HepG2 (cell line): ENCODE measurements around the gene PIGC. TPM values are rescaled to one million over a fixed set of nuclear protein-coding genes. Genes with fewer than 3 reads are reported as not detected.
A peak's percentile ranks its signal among the peaks of the same experiment; 100 is the strongest.

ENCODE experiments used
- ATAC-seq: fragments of 200-7000 bp; cut with Tn5 transposase; 3 replicates; pipeline ENCODE4 v1.9.1; 2020; ENCODE audit warnings: mild to moderate bottlenecking, moderate library complexity
- BruUV-seq: library from RNA; stranded (reverse); fragments of 400-500 nt; replicated peaks from 2 replicates; lab custom pipeline; 2021; lab: Mats Ljungman, UMichigan
- CTCF ChIA-PET: fragments of 300-600 bp; formaldehyde crosslinking; extraction: SDS; loops from one replicate; lab custom pipeline; 2021; ENCODE audit warnings: low total read pairs, inconsistent platforms, low intra/inter-chr PET ratio; lab: Yijun Ruan, JAX
- POLR2A ChIA-PET: fragments of 350-600 bp; sonication (Branson Sonifier 250); formaldehyde crosslinking; loops from one replicate; lab custom pipeline; 2020; ENCODE audit warnings: antibody characterized with exemption, inconsistent platforms; lab: Yijun Ruan, JAX
- DNase-seq: peaks from one replicate; pipeline ENCODE4 v3.0.0-alpha.2; 2015; ENCODE audit warnings: low spot score
- FAIRE-seq: peaks from 3 replicates; lab custom pipeline; 2011; peaks lifted over from hg19 to GRCh38; lab: Jason Lieb, UNC
- H2AFZ ChIP-seq: one replicate; pipeline ENCODE4 v1.6.1; 2011; ENCODE audit warnings: low read length, inconsistent platforms
- H3K27ac ChIP-seq: fragments of 300-600 bp; 3 replicates; pipeline ENCODE4 v1.8.0; 2011; ENCODE audit warnings: mixed run types, mild to moderate bottlenecking, mixed read lengths, low read length, inconsistent platforms; ENCODE audit not compliant: insufficient read depth; ENCODE audit errors: extremely low read length
- H3K27me3 ChIP-seq, 2 experiments: fragments of 200-600 bp in 1 of 2; 2 replicates in 1 of 2; 3 replicates in 1 of 2; pipeline versions ENCODE4 v1.6.0 to v1.8.0; 2011; ENCODE audit warnings: low read length in 2 of 2, mild to moderate bottlenecking in 2 of 2, moderate library complexity in 2 of 2, inconsistent platforms in 1 of 2; ENCODE audit not compliant: insufficient read depth in 2 of 2, control insufficient read depth in 1 of 2
- H3K36me3 ChIP-seq, 2 experiments: fragments of 200-600 bp in 1 of 2; replicated peaks in 1 of 2; 2 replicates in 1 of 2; 3 replicates in 1 of 2; pipeline versions ENCODE4 v1.5.1 to v1.8.0; 2011; ENCODE audit warnings: low read length in 2 of 2, inconsistent platforms in 1 of 2; ENCODE audit not compliant: insufficient read depth in 2 of 2, control insufficient read depth in 1 of 2
- H3K4me1 ChIP-seq: 2 replicates; pipeline ENCODE4 v1.5.1; 2012; ENCODE audit warnings: low read length, inconsistent platforms; ENCODE audit not compliant: insufficient read depth
- H3K4me2 ChIP-seq: 2 replicates; pipeline ENCODE4 v1.6.0; 2011; ENCODE audit warnings: low read depth, low read length, inconsistent platforms
- H3K4me3 ChIP-seq, 3 experiments: fragments of 200-600 bp in 1 of 3; sonication (generic), shearing (Covaris generic) in 1 of 3; replicated peaks in 1 of 3; 2 replicates each; pipeline ENCODE4 v1.5.1; 2011 to 2016; ENCODE audit warnings: low read length in 3 of 3, inconsistent platforms in 2 of 3, low read depth in 2 of 3, mild to moderate bottlenecking in 2 of 3, control low read depth in 1 of 3, mixed read lengths in 1 of 3; ENCODE audit not compliant: insufficient read depth in 1 of 3
- H3K79me2 ChIP-seq: one replicate; pipeline ENCODE4 v1.6.1; 2011; ENCODE audit warnings: low read length, inconsistent platforms; ENCODE audit not compliant: insufficient read depth
- H3K9ac ChIP-seq: 2 replicates; pipeline ENCODE4 v1.6.0; 2011; ENCODE audit warnings: mild to moderate bottlenecking, low read depth, low read length, inconsistent platforms; ENCODE audit not compliant: insufficient read depth
- H3K9me3 ChIP-seq: 2 replicates; pipeline ENCODE4 v1.5.1; 2012; ENCODE audit warnings: mild to moderate bottlenecking, low read length
- H4K20me1 ChIP-seq: 2 replicates; pipeline ENCODE4 v1.6.0; 2011; ENCODE audit warnings: inconsistent platforms, mild to moderate bottlenecking, low read length, moderate library complexity; ENCODE audit not compliant: insufficient read depth
- CREB1 ChIP-seq, 2 experiments: fragments of 450-650 bp in 1 of 2; IDR thresholded peaks; 2 replicates each; pipeline ENCODE4 v1.6.1; 2016 to 2017; ENCODE audit warnings: control low read depth in 1 of 2, mild to moderate bottlenecking in 1 of 2, missing compliant biosample characterization in 1 of 2, missing genetic modification characterization in 1 of 2
- CREM ChIP-seq, 2 experiments: sonication (generic) in 1 of 2; formaldehyde crosslinking in 1 of 2; IDR thresholded peaks; 2 replicates each; pipeline versions ENCODE4 v1.4.0 to v1.6.1; 2016 to 2020; ENCODE audit warnings: antibody characterized with exemption in 1 of 2, mild to moderate bottlenecking in 1 of 2, missing genetic modification reagents in 1 of 2
- GATA4 ChIP-seq: sonication (generic); IDR thresholded peaks from 2 replicates; pipeline ENCODE4 v1.6.1; 2016; ENCODE audit warnings: antibody characterized with exemption, low read depth, borderline replicate concordance
- GATAD2A ChIP-seq: IDR thresholded peaks from 2 replicates; pipeline ENCODE4 v1.6.1; 2016
- GTF2F1 ChIP-seq: fragments of 150-350 bp; IDR thresholded peaks from 2 replicates; pipeline ENCODE4 v1.6.1; 2014; ENCODE audit warnings: low read length
- ISL2 ChIP-seq: sonication (generic); formaldehyde crosslinking; IDR thresholded peaks from 2 replicates; pipeline ENCODE4 v1.5.0; 2020; ENCODE audit warnings: missing genetic modification reagents
- MIXL1 ChIP-seq: IDR thresholded peaks from 2 replicates; pipeline ENCODE4 v1.6.1; 2016
- NBN ChIP-seq: fragments of 450-650 bp; conservative IDR thresholded peaks from 2 replicates; pipeline ENCODE4 v1.6.1; 2017
- PITX1 ChIP-seq: sonication (generic); formaldehyde crosslinking; IDR thresholded peaks from 2 replicates; pipeline ENCODE4 v1.5.1; 2020; ENCODE audit warnings: mild to moderate bottlenecking, missing genetic modification reagents
- RARA ChIP-seq: IDR thresholded peaks from 2 replicates; pipeline ENCODE4 v1.6.1; 2016; ENCODE audit warnings: missing genetic modification reagents, missing compliant biosample characterization
- REPIN1 ChIP-seq: sonication (generic); formaldehyde crosslinking; IDR thresholded peaks from 2 replicates; pipeline ENCODE4 v1.8.0; 2022; ENCODE audit warnings: missing genetic modification reagents, low read depth, mild to moderate bottlenecking, borderline replicate concordance
- SAP130 ChIP-seq: IDR thresholded peaks from 2 replicates; pipeline ENCODE4 v1.6.1; 2016; ENCODE audit warnings: low read depth
- SIX1 ChIP-seq: sonication (generic); formaldehyde crosslinking; IDR thresholded peaks from 2 replicates; pipeline ENCODE4 v1.4.0; 2020; ENCODE audit warnings: missing genetic modification reagents, borderline replicate concordance
- SP5 ChIP-seq: IDR thresholded peaks from 2 replicates; pipeline ENCODE4 v1.6.1; 2016; ENCODE audit warnings: low read depth, borderline replicate concordance
- SPEN ChIP-seq: sonication (generic); formaldehyde crosslinking; IDR thresholded peaks from 2 replicates; pipeline ENCODE4 v1.5.1; 2020; ENCODE audit warnings: low read depth, mild to moderate bottlenecking, missing genetic modification reagents
- TBX3 ChIP-seq: fragments of 450-650 bp; IDR thresholded peaks from 2 replicates; pipeline ENCODE4 v1.6.1; 2017; ENCODE audit warnings: antibody characterized with exemption, mild to moderate bottlenecking, inconsistent platforms, borderline replicate concordance
- TCF7 ChIP-seq: sonication (generic); IDR thresholded peaks from 2 replicates; pipeline ENCODE4 v1.6.1; 2016; ENCODE audit warnings: antibody characterized with exemption, low read depth
- TEAD3 ChIP-seq: optimal IDR thresholded peaks from 2 replicates; pipeline ENCODE3; 2016; ENCODE audit warnings: borderline replicate concordance
- ZNF136 ChIP-seq: sonication (generic); formaldehyde crosslinking; IDR thresholded peaks from 2 replicates; pipeline ENCODE4 v1.8.1; 2022; ENCODE audit warnings: low read depth, mild to moderate bottlenecking, moderate library complexity, missing genetic modification reagents
- ZNF205 ChIP-seq: IDR thresholded peaks from 2 replicates; pipeline ENCODE4 v1.6.1; 2018; ENCODE audit warnings: missing biosample characterization, missing genetic modification reagents
- ZNF253 ChIP-seq: sonication (generic); formaldehyde crosslinking; IDR thresholded peaks from 2 replicates; pipeline ENCODE4 v1.8.0; 2022; ENCODE audit warnings: mild to moderate bottlenecking, missing genetic modification reagents, borderline replicate concordance
- ZNF530 ChIP-seq: sonication (generic); formaldehyde crosslinking; IDR thresholded peaks from 2 replicates; pipeline ENCODE4 v1.5.0; 2020; ENCODE audit warnings: low read depth, mild to moderate bottlenecking, missing genetic modification reagents
- WGBS: methylation state at CpG from one replicate; pipeline ENCODE4 v1.1.6; 2017; ENCODE audit warnings: low lambda C conversion rate; 5-methylcytosine and 5-hydroxymethylcytosine counted together
- in situ Hi-C: cut with HindIII; loops from 2 replicates; pipeline ENCODE4 v1.10.0; 2017; ENCODE audit warnings: low pct_unique_long_range_greater_than_20kb; ENCODE audit not compliant: extremely low pct_ligation_motif_present
- intact Hi-C: fragments of 100-400 bp; cut with micrococcal nuclease; formaldehyde crosslinking; loops from one replicate; pipeline ENCODE4 v1.10.0; 2022; ENCODE audit not compliant: unreplicated experiment
- polyA plus RNA-seq, 8 experiments: library from polyadenylated mRNA; depleted of rRNA in 3 of 8; stranded (reverse) in 7 of 8; unstranded in 1 of 8; fragments of >200 nt; fragmentation: Illumina TruSeq in 4 of 8; extraction: Trizol in 4 of 8; gene quantifications; 2 replicates each; pipeline versions ENCODE4 v1.2.1 to v1.2.3, GENCODE V29; 2011 to 2016; ENCODE audit warnings: low read depth in 4 of 8, missing spikeins in 1 of 8, mixed read lengths in 1 of 8; ENCODE audit not compliant: insufficient read depth in 1 of 8
- total RNA-seq, 5 experiments: library from RNA; depleted of rRNA; stranded (reverse); fragments of >200 nt; fragmentation: Illumina TruSeq; extraction: Trizol; gene quantifications; 2 replicates each; pipeline ENCODE4 v1.2.3, GENCODE V29; 2016; ENCODE audit warnings: low read depth in 1 of 5
- TF ChIP-seq, protein P1 (sequence below): IDR thresholded peaks from 2 replicates; pipeline ENCODE4 v1.6.1; 2012; ENCODE audit warnings: low read depth, low read length, improper control_type of control experiment
- TF ChIP-seq, protein P2 (sequence below): sonication (generic); formaldehyde crosslinking; IDR thresholded peaks from 2 replicates; pipeline ENCODE4 v1.8.1; 2023; ENCODE audit warnings: missing genetic modification reagents, mild to moderate bottlenecking, borderline replicate concordance
- TF ChIP-seq, protein P3 (sequence below): IDR thresholded peaks from 2 replicates; pipeline ENCODE4 v1.6.1; 2016; ENCODE audit warnings: low read depth, borderline replicate concordance

PIGC gene
- total and polyA plus RNA-seq, 2 of the 13 experiments (the other 11 are each of a cell fraction or from before 2014, with no cell fraction given): 26.7 to 29.5 TPM

DNA sequence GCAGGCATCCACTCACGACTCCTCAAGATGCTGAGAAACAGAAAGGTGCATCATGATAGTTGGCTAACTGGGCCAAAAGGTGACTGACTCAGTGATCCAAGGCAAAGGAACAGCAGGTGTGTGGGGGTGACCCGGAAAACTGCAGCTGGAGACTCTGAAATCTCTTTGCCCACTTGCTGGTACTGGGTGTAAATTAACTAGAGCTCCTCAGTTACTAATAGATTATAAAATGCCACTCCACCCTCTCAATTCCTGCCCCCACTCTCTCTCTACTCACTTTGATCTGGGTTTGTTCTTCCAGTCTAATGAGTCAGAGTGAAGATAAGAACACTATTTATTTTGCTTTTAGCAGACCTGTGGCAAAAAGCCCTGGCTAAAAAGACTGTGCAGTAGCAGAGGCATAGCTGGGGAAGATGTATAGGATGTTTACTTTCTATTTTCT, 7.2 kb upstream of the PIGC start:
- Histone ChIP-seq H3K4me1 (peaks cover 63% of the 10 kb centered on the region), H2AFZ (no peak overlapping the region), H3K27ac (peak overlapping the region; percentile 84), H3K4me2 (peak overlapping the region; percentile 97), H3K27me3 (no peaks in the 10 kb centered on the region; a peak in 1 of 5 replicates), H3K9ac (peak overlapping the region; percentile 87), H3K79me2 (no peaks in the 10 kb centered on the region), H3K9me3 (no peaks in the 10 kb centered on the region), H3K4me3 (peak overlapping the region; percentile 54 to 85 (median 65)), H4K20me1 (no peaks in the 10 kb centered on the region), H3K36me3 (no peaks in the 10 kb centered on the region)
- ChIA-PET POLR2A (interaction anchor here (1.0 to 4.3 kb wide), 12 partner anchors 9 to 266 kb away, joined by 3 to 99 read pairs (median 11); partner anchors contain the start of gene SUCO), CTCF (interaction anchor here (1.7 kb wide), 1 partner anchor 48 kb away, joined by 4 read pairs; no protein-coding TSS in a partner anchor)
- no TSS peak for BruUV-seq
- intact Hi-C loops: loop anchor here (1.0 to 2.0 kb wide), 2 partner anchors 9 to 158 kb away; no protein-coding TSS in a partner anchor
- in situ Hi-C loops: no loop called here
- DNase-seq (peak; percentile 85), FAIRE-seq (no peak), ATAC-seq (peak; percentile 5)
- 0% methylated on average over 2 of the region's 2 CpGs for WGBS
- TF ChIP-seq, protein P1, sequence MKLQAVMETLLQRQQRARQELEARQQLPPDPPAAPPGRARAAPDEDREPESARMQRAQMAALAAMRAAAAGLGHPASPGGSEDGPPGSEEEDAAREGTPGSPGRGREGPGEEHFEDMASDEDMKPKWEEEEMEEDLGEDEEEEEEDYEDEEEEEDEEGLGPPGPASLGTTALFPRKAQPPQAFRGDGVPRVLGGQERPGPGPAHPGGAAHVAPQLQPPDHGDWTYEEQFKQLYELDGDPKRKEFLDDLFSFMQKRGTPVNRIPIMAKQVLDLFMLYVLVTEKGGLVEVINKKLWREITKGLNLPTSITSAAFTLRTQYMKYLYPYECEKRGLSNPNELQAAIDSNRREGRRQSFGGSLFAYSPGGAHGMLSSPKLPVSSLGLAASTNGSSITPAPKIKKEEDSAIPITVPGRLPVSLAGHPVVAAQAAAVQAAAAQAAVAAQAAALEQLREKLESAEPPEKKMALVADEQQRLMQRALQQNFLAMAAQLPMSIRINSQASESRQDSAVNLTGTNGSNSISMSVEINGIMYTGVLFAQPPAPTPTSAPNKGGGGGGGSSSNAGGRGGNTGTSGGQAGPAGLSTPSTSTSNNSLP: peak; percentile 54; the same call in 1 of the 2 replicates
- no peak for TF ChIP-seq ZNF530 (CRISPR knock-in tag)
- TF ChIP-seq, protein P2, sequence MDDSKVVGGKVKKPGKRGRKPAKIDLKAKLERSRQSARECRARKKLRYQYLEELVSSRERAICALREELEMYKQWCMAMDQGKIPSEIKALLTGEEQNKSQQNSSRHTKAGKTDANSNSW: no peak
- no peak for TF ChIP-seq ZNF136 (CRISPR knock-in tag)
- peak; percentile 46; the same call in 1 of the 2 replicates for TF ChIP-seq GATAD2A (CRISPR knock-in tag)
- TF ChIP-seq RARA (CRISPR knock-in tag): peak; percentile 25
- TF ChIP-seq NBN: no peak
- no peak for TF ChIP-seq CREB1 (IDR thresholded peaks at IDR 0.05)
- TF ChIP-seq CREB1 (CRISPR knock-in tag; IDR thresholded peaks at IDR 0.05): peak; percentile 31; the same call in 1 of the 2 replicates
- TF ChIP-seq SP5: peak; percentile 72; the same call in 1 of the 2 replicates
- peak; percentile 37; the same call in 1 of the 2 replicates for TF ChIP-seq GATA4
- TF ChIP-seq CREM (IDR thresholded peaks at IDR 0.05): peak; percentile 51; the same call in 1 of the 2 replicates
- no peak for TF ChIP-seq CREM (CRISPR knock-in tag; IDR thresholded peaks at IDR 0.05)
- peak; percentile 4; the same call in 1 of the 2 replicates for TF ChIP-seq PITX1 (CRISPR knock-in tag)
- TF ChIP-seq SIX1 (CRISPR knock-in tag): peak; percentile 50; the same call in 1 of the 2 replicates
- no peak for TF ChIP-seq GTF2F1
- TF ChIP-seq SAP130 (CRISPR knock-in tag): peak; percentile 16; the same call in 1 of the 2 replicates
- no peak for TF ChIP-seq MIXL1
- TF ChIP-seq TBX3: peak; percentile 68; the same call in 1 of the 2 replicates
- no peak for TF ChIP-seq ZNF253 (CRISPR knock-in tag)
- peak; percentile 49 for TF ChIP-seq TEAD3 (CRISPR knock-in tag)
- 0 out of 2 replicates have a peak, but pooled peaks have one; percentile 2 for TF ChIP-seq ZNF205
- peak; percentile 79 for TF ChIP-seq ISL2 (CRISPR knock-in tag)
- TF ChIP-seq TCF7: peak; percentile 90
- no peak for TF ChIP-seq SPEN
- TF ChIP-seq, protein P3, sequence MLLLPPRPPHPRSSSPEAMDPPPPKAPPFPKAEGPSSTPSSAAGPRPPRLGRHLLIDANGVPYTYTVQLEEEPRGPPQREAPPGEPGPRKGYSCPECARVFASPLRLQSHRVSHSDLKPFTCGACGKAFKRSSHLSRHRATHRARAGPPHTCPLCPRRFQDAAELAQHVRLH: no peak
- no peak for TF ChIP-seq REPIN1 (CRISPR knock-in tag)
